Stimulated activated CD4-positive, alpha-beta T cell treated with anti-CD3 and anti-CD28 coated beads, Interleukin-1b, Interleukin-23, amount 100 ng/mL, for 1 hour (primary cell): ENCODE data around the gene C20orf173.
"Not testable (repeated sequence)": the region's sequence is repeated elsewhere in the genome, so short reads cannot be mapped to it uniquely, and the experiment has no call there.

Source experiments
- DNase-seq, 2 donors: peaks; one replicate each; pipeline ENCODE4 v3.0.0-alpha.2; 2020; ENCODE audit warnings: low read depth in 2 of 2

C20orf173 gene, protein sequence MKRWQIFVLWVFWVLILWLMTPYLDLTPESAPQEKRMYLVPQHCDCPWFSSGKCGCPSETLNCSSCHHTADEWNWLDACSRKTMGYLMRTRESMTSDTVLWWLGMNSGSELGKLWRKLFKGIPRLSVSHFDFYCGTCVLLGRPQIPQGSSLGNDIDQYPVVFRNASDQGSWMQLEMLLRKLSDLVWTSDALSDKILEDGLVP

DNA sequence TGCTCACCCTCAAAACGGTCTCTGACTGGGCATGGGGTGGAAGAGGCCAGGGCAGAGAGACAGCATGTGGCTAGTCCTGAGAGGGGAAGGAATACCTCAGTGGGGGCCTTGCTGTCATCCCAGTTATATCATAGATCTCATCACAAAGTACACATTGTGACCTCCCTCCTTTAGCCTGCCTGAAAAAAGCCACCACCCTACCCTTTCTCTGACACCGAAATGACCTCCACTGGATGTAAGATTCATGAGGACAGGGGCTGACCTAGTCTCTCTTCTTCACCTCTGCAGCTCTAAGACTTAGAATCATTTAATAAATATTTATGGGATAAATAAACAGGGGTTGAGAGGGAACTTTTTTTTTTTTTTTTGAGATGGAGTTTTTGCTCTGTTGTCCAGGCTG is at the start of gene C20orf173:
Gene C20orf173 (minus strand): TSS at position 101 of the 400 bp plus-strand sequence. CDS start 279 bp downstream, outside the sequence.
- no peak for DNase-seq

DNA sequence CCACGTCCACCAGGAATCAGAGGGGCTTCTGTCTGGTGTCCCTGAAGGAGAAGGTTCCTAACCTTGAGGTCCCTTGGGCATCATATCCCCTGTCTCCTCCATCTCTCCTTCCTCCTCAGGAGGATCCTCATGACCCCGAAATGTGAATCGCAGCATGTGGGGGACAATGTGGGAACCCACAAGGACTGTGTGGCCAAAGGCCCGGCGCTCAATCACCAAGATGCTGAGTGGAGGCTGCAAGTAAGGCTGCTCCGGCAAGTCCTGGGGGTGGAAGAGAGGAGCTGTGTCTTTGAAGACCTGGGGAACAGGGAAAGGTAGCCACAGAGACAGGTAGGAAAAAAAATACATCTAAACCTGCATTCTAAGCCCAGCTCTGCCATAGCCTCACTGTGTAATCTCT is 49.7 kb upstream of the C20orf173 start:
- no peak for DNase-seq

DNA sequence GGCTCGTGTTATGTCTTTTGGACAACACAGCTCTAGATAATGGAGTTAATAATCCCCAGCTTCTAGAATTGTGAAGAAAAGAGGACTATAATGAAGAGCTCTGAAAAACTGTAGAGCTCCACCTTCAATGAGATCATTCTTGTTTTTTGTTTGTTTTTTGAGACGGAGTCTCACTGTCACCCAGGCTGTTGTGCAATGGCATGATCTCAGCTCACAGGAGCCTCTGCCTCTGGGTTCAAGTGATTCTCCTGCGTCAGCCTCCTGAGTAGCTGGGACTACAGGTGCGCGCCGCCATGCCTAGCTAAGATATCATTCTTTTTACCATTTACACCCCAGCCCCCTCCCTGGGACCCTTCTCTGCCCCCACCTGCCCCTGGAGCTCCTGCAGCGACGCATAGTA is 49.0 kb upstream of the C20orf173 start:
- DNase-seq: no peak

DNA sequence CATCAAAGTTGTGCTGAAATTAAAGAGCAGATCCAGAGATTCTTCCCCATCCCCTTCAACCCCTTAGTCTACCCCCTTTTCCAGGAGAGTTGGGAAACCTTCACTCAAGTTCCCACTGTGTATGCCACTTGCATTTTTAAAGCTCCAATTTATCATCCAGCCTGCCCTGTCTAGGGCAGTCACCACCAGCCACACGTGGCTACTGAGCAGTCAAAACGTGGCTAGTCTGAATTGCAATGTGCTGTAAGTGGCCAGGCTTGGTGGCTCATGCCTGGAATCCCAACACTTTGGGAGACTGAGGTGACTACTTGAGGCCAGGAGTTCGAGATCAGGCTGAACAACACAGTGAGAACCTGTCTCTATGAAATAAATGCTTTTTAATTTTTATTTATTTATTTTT is 47.4 kb upstream of the C20orf173 start:
- DNase-seq: no peak

DNA sequence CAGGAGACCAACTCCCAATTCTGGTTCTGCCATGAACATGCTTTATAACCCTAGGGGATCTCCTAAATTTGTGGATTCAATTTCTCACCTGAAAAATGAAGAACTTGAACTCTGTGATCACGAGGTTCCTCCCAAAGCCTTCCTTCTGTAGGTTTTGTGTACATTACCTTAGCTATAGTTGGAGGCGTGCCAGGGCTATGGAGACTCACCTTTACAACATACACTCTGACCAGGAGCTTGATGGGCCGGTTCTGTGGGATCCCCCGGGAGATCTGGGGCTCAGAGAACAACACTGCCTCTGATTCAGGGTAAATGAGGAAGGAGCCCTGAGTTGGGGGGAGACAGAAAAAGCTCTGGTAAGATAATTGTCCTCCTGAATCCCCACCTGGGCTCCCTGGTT is 46.5 kb upstream of the C20orf173 start:
- DNase-seq: no peak

DNA sequence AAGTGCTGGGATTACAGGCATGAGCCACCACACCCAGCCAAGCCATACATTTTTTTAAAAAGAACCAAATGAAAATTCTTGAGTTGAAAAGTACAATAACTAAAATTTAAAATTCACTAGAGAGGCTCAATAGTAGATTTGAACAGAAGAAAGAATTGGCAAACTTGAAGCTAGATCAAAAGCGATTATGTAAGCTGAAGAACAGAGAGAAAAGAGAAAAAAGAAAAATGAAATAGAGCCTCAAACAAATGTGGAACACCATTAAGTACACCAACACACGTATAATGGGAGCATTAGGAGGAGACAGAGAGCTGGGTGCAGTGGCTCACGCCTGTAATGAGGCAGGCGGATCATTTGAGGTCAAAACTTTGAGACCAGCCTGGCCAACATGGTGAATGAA is 43.4 kb upstream of the C20orf173 start:
- no peak for DNase-seq

DNA sequence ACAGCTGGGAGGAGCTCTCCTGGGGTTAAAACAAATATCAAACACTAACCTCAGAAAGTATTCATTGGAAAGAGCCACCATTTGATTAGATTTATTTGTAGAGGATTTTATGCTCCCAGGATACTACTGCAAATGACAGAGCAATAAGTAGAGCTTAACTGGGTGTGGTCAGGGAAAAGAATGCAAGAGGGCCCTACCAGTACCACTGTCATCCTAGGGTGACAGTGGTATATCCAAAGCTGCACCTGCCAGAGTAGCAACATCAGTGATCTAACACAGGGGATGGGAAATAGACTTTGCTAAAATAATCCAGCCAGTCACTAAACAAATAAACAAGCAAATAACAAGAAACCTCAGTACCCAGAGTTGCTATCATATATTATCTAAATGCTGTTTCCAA is 42.1 kb upstream of the C20orf173 start:
- no peak for DNase-seq

DNA sequence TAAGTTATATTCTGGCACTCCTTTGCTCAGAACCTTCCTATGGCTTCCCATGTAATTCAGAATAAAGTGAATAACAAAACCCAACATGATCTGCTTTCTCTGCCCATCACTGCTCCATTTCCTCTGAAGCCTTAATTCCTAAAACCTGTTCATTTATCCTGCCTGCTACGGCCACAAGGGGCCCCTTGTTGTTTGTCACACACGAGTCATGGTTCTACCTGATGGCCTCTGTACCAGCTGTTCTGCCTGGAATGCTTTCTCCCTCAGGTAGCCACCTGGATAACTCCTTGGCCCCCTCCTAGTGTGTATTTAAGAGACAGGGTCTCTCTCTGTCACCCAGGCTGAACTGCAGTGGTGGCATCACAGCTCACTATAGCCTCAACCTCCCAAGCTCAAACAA is 39.2 kb upstream of the C20orf173 start:
- no peak for DNase-seq

DNA sequence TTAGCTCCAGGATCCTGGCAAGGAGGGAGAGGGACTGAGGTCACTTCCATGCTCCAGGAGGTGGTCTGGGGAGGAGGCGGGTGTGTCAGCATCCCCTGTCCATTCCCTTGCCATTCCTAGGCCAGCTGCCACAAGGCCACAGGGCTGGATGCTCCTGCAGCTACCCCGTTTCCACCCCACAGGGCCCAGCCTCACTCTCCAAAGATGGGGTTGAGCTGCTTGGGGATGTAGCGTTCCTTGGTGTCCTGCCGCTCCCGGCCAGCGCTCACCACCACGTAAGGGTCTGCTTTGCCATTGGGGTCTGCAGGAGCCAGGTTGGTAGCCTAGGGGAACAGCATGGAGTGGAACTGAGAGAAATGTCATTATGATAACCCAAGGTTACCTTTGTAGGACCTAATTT is 35.5 kb upstream of the C20orf173 start:
- DNase-seq: no peak

DNA sequence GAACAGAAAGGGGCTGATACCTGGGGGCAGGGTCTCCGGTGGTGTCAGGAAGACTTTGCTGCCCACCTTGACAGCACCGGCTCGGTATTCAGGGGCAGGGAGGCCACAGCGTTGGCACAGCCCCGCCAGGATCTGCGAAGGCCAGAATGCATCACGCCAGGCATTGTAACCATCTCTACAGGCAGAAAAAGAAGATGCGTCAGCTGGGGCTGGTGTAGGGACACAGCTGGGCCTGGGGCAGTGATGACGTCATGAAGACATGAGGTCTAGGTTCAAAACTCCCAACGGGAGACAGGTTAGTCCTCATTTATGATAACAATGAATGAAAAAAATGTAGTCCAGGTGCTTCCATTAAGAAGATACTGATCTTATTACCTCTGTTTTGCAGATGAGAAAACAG is 34.4 kb upstream of the C20orf173 start:
- DNase-seq: no peak

DNA sequence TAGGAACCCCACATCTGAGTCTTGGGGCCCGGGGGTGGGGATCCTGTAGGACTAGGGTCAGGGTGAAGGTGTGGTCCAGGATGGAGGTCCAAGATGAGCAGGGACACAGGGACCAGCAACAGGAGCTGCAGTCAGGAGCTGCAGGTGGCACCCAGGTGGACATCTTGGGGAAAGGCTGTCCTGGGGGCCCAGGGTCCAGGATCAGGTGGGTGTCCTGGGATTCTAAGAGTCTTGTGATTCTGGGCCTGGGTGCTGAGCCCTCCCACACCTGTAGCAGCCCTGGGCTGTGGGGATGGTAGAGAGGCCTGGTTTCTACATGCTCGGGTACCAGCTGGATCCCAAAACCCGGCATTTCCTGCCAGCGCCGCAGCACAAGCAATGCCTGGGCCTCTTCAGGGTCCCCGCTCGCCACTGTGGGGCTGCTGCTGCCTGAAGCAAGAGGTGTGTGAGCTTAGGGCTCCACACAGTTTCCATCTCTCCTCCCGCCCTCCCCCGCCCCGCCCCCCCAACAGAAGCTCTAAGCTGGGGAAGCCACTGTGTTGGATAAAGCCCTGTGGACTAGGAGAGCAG is 33.2 kb upstream of the C20orf173 start:
- no peak for DNase-seq

DNA sequence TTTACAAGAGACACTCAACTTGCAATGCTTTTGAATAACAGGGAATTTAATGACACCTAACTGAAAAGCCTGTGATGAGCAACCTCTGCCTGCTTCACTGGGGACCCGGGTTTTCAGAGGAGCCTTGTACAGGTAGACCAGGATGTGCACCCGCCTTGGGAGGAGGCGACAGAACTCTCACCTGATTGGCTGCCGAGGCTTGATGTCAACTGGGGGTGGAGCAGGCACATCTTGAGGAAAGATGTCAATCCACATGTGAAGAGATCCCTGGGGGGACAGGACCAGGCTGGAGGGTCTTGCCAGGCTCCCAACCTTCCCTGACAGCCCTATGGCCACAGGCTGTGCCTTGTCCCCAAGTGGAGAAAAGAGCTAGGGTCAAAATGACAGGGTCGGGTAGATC is 32.2 kb upstream of the C20orf173 start:
- DNase-seq: no peak

DNA sequence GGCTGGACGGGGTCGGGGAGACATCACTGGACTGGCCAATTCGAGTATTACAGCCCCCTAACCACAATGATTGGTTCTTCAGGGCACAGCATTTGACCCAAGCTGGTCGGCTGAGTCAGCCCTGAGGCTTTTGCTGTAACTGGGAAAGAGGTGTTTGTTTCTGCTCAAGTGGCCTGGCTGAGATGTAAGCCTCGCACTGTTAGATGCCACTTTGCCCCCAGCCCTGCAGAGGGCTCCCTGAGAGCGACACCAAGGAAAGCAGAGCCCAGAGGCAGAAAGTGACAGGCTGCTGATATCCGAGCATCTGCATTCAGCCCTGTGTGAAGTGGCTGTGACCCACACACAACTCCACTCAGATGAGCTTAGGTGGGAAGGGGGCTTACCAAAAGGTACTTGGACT is 31.8 kb upstream of the C20orf173 start:
- no peak for DNase-seq

DNA sequence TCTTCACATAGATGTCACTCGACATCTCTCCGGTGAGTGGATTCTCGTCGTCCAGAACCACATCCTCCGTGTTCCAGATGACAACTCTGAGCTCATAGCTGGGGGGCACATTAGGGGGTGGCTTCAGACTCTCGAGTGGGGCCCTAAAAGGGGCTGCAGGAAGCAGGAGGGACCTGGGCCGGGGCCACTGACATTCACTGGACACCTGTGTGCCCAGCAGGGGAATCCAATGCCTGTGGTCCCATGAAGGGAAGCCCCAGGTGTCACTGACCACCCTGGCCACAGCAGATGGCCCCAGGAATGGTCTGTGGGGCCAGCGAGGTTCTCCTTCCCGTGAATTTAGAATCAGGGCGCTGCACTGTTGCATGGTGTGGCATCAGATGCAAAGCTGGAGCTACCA is 31.1 kb upstream of the C20orf173 start:
- no peak for DNase-seq

DNA sequence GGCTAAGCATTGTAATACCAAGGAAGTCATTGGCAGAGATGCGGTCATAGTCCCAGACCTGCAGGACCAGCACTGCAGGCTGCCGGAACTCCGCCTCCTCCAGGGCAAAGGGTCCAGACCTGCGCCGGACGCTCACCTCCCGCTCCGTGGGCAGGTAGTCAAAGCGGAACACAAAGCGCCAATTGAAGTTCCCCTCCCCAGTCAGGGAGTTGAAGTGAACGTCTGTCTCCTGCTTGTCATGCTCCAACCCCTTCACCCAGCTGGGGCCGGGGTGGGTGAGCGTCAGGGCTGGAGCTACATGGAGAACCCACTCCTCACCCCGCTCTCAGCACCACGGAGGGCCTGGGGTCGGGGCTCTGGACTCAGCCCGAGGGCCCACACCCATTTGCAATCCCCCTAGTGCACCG is 30.7 kb upstream of the C20orf173 start:
- DNase-seq: no peak

DNA sequence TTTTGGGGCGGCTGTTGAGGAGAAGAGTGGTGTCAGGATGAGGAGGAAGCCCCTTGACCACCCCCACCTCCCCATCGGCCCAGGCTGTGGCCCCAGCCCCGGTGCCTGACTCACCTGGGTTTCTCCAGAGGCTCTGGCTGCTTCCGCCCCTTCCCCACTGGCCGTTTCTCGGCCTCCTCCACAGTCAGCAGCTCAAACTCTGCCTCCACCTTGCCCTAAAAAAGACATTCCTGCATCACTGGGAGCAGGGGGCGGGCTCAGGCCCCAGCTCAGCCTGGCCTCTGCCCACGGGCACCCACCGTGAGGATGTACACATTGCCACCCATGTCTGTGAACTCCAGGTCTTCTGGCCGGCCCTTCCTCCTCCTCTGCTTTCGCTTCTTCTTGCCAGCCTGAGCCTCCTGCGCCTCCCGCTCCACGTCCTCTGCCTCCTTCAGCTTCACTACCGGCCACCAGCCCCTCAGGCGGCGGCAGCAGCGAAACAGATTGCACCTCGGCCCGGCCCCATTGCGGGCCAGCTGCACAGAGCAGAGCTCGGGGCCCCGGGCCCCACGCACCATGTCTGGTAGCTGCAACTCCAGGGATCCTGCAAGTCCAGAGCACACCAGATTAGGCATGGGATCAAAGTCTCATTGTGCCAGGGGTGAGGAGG is 29.7 kb upstream of the C20orf173 start:
- DNase-seq: no peak

DNA sequence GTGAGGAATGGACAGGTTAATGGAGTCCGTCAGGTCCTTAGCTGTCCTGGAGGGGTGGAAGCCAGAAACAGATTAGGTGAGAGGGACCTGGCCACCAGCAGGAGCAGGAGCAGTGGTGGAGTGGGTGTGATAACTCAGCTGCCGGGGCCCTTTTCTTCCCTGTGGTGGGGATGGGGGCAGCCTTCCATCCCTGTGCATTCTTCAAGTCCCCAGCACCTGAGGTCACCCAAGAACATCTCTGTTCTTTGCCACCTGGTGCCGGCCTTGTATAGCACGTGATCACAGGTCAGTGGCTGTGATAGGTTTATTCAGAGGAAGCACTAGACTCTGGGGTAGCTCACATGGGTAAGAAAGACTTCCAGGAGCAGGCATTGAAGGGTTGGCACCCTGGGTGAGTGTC is 29.0 kb upstream of the C20orf173 start:
- no peak for DNase-seq

DNA sequence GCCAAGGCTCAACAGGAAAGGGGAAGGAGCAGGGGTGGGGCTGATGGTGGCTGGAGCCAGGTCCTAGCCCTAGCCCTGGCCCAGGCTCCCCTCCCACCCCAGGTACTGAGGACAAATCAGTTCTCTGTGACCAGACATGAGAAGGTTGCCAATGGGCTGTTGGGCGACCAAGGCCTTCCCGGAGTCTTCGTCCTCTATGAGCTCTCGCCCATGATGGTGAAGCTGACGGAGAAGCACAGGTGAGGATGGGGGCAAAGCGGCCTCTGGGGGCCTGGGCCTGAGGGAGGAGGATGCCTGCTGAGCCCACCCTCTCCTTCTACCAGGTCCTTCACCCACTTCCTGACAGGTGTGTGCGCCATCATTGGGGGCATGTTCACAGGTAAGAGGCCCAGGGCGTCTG is 27.4 kb upstream of the C20orf173 start:
- no peak for DNase-seq

DNA sequence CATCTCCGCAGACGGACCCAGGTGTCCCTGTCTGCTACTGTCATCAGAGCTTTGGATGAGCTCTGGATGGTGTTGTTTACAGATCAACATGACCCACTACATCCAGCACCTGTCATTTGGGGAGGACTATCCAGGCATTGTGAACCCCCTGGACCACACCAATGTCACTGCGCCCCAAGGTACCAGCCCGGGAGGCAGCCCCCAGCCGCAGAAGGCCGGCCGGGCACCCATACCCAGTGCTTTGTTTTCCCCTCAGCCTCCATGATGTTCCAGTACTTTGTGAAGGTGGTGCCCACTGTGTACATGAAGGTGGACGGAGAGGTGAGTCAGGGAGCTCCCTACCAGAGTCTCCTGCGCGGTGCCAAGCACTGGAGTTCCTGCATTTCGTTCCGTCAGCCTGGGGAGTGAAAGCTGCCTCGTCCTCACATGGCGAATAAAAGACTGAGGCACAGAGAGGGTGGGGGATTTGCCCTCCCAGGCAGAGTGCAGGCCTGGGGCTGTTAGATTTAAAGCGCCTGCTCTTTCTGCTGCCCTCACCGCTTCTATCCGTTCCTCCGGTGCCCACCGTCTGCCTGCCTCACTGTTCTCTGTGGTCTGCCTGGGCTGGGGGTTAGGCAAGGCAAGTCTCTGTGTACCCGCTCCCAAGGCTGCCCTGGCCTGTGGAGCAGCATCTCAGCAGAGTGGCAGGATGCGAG is 26.6 kb upstream of the C20orf173 start:
- DNase-seq: no peak

DNA sequence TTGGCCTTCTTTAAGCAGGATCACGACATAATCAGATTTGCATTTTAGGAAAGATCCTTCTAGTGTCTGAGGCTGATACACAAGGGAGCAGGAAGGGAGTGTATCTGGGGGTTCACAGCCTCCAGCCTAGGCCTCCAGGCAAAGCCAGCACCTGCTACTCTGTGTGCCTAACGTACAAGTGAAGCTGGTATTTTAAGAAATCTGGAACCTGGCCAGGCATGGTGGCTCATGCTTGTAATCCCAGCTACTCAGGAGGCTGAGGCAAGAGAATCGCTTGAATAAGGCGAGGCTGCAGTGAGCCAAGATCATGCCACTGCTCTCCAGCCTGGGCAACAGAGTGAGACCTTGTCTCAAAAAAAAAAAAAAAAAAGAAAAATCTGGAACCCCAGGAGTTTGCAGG is 26.0 kb upstream of the C20orf173 start:
- not testable (repeated sequence) for DNase-seq

DNA sequence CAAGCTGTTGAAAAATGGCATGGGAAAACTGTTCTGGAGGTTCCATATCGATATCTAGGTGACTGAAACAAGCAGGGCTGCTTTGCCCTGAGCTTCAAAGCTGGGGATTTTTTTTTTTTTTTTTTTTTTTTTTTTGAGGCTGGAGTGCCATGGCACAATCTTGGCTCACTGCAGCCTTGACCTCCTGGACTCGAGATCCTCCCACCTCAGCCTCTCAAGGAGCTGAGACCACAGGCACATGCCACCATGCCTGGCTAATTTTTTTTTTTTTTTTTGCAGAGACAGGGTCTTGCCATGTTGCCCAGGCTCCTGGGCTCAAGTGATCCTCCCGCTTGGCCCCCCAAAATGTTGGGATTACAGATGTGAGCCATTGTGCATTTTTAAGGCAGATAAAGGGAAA is 23.5 kb upstream of the C20orf173 start:
- no peak for DNase-seq

DNA sequence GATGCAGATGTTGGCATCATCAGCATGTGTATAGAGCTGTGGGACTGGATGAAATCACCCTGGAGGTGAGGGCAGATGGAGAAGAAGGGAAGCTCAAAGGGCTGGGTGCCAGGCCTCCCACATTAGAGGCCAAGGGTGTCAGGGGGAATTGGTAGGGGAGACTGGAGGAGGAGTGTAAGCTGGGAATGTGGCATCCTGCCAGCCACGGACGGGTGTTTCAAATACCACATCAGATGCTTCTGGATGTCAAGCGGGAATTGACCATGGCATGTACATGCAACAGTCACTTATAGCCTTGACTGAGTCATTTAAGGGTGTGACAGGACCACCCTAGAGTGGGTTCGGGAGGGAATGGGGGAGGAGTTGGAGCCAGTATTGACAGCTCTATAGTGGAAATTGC is 22.1 kb upstream of the C20orf173 start:
- no peak for DNase-seq

DNA sequence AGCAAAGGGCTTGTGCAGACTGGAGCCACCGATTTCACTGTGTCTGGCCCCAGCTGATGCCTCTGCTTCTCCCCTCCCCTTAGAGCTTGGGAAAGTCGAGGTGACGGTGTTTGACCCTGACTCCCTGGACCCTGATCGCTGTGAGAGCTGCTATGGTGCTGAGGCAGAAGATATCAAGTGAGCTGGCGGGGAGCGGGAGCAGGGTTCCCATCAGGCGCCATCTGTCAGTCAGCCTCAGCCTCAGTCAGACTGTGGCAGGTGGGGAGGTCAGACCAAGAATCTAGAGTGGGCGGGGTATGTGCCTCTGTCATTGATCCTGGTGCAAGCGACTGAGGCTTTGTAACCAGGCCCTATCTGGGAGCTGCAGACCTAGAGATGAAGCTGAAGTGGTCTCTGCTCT is 17.9 kb upstream of the C20orf173 start:
- DNase-seq: no peak
